Esophagus squamous epithelium (tissue), 4 donors: ENCODE data around the gene KCNJ6.

Experiments
- POLR2A ChIP-seq, 4 donors: fragments of 450-650 bp; IDR thresholded peaks; one replicate each; pipeline ENCODE4 v1.6.1; 2017; ENCODE audit warnings: antibody characterized with exemption in 4 of 4, mild to moderate bottlenecking in 4 of 4, moderate library complexity in 3 of 4
- TF ChIP-seq, protein P1 (sequence below), 6 experiments: fragments of 450-650 bp in 4 of 6; fragments of 200-600 bp in 2 of 6; sonication (generic) in 2 of 6; IDR thresholded peaks; one replicate each; pipeline ENCODE4 v1.5.1; 2016 to 2019; ENCODE audit warnings: antibody characterized with exemption in 6 of 6, mild to moderate bottlenecking in 4 of 6, moderate library complexity in 4 of 6

DNA sequence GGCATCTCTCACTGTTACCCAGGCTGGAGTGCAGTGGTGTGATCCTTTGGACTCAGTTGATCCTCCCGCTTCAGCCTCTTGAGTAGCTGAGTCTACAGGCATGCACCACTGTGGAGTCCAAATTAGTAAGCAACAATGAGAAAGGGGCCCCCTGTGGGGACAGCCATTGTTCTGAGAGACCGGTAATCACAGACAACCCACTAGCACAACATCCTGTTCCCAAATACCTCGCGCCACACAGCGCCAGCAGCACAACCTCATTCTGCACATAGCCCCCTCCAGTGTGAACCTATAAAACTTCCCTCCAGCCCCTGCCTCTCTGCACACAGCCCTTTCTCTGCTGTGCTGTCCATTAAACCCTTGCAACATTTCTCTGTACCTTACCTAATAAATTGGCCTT is 323.2 kb downstream of the KCNJ6 start:
- TF ChIP-seq, protein P1, sequence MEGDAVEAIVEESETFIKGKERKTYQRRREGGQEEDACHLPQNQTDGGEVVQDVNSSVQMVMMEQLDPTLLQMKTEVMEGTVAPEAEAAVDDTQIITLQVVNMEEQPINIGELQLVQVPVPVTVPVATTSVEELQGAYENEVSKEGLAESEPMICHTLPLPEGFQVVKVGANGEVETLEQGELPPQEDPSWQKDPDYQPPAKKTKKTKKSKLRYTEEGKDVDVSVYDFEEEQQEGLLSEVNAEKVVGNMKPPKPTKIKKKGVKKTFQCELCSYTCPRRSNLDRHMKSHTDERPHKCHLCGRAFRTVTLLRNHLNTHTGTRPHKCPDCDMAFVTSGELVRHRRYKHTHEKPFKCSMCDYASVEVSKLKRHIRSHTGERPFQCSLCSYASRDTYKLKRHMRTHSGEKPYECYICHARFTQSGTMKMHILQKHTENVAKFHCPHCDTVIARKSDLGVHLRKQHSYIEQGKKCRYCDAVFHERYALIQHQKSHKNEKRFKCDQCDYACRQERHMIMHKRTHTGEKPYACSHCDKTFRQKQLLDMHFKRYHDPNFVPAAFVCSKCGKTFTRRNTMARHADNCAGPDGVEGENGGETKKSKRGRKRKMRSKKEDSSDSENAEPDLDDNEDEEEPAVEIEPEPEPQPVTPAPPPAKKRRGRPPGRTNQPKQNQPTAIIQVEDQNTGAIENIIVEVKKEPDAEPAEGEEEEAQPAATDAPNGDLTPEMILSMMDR (IDR thresholded peaks at IDR 0.05) = no peak
- TF ChIP-seq POLR2A (IDR thresholded peaks at IDR 0.05) = no peak
